Measurements from ENCODE around the gene RHBDD1. TPM values are rescaled to one million over a fixed set of nuclear protein-coding genes. Genes with fewer than 3 reads are reported as not detected.
A peak's percentile ranks its signal among the peaks of the same experiment; 100 is the strongest.

Gene RHBDD1
- total RNA-seq, 1 donor from 2014 or later = 21.9 TPM

DNA sequence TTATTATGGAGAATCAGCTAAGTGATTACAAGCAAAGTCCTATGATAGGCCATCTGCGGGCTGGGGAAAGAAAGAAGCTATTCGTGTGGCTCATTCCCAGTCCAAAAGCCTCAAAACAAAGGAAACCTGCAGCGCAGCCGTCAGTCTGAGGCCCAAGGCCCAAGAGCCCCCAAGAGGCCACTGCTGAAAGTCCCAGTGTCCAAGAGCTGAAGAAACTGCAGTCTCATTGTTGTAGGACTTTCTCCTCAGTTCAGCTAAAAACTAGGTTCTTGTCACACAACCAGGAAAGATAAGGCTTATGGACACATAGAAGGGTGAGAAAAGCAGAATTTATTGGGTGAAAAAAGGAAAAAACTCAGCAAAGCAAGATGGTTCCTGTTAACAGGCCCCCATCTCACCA, 143.2 kb downstream of the RHBDD1 start:
- Mint-ChIP-seq H3K27ac (ENCODE audit: unreplicated experiment) (no peak overlapping the region), H3K27me3 (ENCODE audit: unreplicated experiment) (peaks cover 6% of the 10 kb centered on the region), H3K4me3 (ENCODE audit: unreplicated experiment) (no peak overlapping the region), H3K9me3 (ENCODE audit: unreplicated experiment) (no peaks in the 10 kb centered on the region), H3K36me3 (ENCODE audit: low read depth, unreplicated experiment) (no peaks in the 10 kb centered on the region), H3K4me1 (ENCODE audit: unreplicated experiment) (no peaks in the 10 kb centered on the region)
- TF ChIP-seq, protein P1, sequence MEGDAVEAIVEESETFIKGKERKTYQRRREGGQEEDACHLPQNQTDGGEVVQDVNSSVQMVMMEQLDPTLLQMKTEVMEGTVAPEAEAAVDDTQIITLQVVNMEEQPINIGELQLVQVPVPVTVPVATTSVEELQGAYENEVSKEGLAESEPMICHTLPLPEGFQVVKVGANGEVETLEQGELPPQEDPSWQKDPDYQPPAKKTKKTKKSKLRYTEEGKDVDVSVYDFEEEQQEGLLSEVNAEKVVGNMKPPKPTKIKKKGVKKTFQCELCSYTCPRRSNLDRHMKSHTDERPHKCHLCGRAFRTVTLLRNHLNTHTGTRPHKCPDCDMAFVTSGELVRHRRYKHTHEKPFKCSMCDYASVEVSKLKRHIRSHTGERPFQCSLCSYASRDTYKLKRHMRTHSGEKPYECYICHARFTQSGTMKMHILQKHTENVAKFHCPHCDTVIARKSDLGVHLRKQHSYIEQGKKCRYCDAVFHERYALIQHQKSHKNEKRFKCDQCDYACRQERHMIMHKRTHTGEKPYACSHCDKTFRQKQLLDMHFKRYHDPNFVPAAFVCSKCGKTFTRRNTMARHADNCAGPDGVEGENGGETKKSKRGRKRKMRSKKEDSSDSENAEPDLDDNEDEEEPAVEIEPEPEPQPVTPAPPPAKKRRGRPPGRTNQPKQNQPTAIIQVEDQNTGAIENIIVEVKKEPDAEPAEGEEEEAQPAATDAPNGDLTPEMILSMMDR (IDR thresholded peaks at IDR 0.05; ENCODE audit: unreplicated experiment) = no peak
- no peak for DNase-seq (ENCODE audit: low spot score)

DNA sequence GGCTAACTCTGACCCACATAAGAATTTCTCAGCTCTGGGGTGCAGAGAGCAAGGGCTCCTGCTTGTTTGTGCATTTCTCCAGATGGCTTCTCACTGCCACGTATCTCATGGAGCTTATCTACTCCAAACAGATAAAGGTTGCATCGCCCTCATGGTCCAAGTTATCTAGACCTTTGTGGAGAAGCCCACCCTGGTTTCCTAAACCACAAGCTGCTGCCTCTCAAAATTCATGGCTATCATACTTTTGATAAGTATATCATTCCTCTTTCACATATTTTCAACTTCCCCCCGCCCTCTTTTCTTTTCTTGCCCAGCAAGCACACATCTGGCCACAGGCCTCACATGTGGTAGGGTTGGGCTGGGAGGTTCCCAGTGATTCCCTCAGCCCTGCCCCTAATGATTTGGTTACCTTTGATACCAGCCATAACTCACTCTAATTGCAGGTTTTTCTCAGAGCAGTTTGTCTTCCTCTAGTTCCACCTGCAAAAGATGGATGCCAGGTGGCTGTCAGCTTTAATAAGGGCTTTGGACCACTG, 146.0 kb downstream of the RHBDD1 start:
- no peak overlapping the region for H3K27ac Mint-ChIP-seq (ENCODE audit: unreplicated experiment)

DNA sequence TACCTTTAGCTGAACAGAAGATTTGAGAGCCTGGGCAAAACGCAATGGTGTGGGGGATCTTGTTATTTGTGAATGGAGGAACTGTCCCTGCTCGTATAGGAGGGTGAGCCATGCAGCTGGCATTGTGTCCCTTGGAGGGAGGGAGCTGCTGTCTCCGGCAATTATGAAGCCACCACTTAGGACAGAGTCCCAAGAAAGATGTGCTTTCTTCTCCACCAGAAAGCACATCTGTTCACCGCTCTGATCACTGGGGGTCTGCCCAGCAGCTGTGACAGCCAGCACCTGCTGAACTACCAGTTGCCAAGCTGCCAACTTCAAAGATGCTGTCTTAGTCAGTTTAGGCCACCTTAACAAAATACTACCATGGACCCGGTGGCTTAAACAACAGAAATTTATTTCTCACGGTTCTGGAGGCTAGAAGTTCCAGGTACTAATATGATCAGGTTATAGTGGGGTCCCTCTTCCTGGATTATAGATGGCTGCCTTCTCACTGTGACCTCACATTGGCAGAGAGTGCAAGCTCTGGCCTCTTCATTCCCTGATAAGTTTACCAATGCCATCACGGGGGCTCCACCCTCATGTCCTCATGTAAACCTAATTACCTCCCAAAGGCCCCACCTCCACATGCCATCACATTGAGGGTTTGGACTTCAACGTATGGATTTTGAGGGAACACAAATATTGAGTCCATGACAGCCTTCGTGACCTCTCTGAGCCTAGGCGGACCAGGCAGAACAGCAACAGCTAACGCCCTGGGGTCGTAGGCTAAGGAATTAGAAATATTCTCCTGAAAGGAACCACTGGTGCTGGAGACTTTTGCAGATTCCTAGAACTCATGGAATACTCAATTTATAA, 148.3 kb downstream of the RHBDD1 start:
- TF ChIP-seq, protein P1 (IDR thresholded peaks at IDR 0.05; ENCODE audit: unreplicated experiment) = no peak
- Mint-ChIP-seq H3K9me3 (ENCODE audit: unreplicated experiment) (no peaks in the 10 kb centered on the region), H3K36me3 (ENCODE audit: low read depth, unreplicated experiment) (no peaks in the 10 kb centered on the region), H3K4me3 (ENCODE audit: unreplicated experiment) (no peak overlapping the region), H3K27me3 (ENCODE audit: unreplicated experiment) (peaks cover 4% of the 10 kb centered on the region), H3K4me1 (ENCODE audit: unreplicated experiment) (peaks cover 7% of the 10 kb centered on the region), H3K27ac (ENCODE audit: unreplicated experiment) (no peak overlapping the region)
- DNase-seq (ENCODE audit: low spot score) = no peak

More for the DNA sequence above, 146.0 kb downstream of the RHBDD1 start:
- TF ChIP-seq, protein P1 (IDR thresholded peaks at IDR 0.05; ENCODE audit: unreplicated experiment) = no peak
- no peak overlapping the region for H3K4me3 Mint-ChIP-seq (ENCODE audit: unreplicated experiment)
- no peaks in the 10 kb centered on the region for H3K9me3 Mint-ChIP-seq (ENCODE audit: unreplicated experiment)
- DNase-seq (ENCODE audit: low spot score) = no peak
- H3K4me1 Mint-ChIP-seq (ENCODE audit: unreplicated experiment) = peaks cover 3% of the 10 kb centered on the region
- H3K36me3 Mint-ChIP-seq (ENCODE audit: low read depth, unreplicated experiment) = no peaks in the 10 kb centered on the region
- peaks cover 6% of the 10 kb centered on the region for H3K27me3 Mint-ChIP-seq (ENCODE audit: unreplicated experiment)

DNA sequence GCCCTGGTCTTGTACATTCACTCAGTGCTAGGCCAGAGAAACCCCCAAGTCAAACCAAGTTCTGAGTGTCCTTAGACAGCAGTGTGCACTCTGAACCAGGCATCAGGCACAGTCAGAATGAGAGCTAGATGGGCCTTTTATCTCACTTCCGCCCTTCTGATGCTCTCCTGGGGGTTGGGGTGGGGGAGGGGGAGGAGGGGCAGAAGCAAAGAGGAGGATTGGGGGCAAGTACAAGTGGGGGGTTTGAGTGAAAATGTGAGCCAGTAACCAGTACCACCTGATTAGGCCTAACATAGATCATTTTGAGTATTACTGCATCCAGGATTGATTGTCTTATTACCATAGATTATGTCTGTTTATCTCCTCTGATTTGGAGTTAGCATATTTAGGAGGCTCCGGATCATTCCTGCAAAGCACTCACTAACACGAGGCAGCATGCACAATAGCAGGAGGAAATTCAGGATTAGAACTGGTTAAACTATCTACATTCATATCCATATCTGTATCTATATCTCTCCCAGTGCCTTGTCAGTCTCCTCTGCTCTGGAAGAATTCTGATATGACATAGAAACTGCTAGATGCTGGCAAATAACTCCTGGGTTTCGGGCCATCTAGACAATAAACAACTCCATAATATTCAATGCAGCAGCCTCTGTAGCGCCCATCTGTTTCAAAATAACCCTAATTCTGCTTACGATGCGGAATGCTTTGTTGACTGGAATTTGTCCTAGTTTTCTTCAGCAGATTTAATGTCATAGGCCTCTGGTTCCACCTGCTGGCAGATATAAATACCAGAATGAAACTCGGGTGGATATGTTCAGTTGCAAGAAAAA, 149.1 kb downstream of the RHBDD1 start:
- H3K4me3 Mint-ChIP-seq (ENCODE audit: unreplicated experiment) = no peak overlapping the region
- TF ChIP-seq, protein P1 (IDR thresholded peaks at IDR 0.05; ENCODE audit: unreplicated experiment) = peak; percentile 66
- no peaks in the 10 kb centered on the region for H3K9me3 Mint-ChIP-seq (ENCODE audit: unreplicated experiment)
- H3K27ac Mint-ChIP-seq (ENCODE audit: unreplicated experiment) = no peak overlapping the region
- H3K27me3 Mint-ChIP-seq (ENCODE audit: unreplicated experiment) = peaks cover 6% of the 10 kb centered on the region
- DNase-seq (ENCODE audit: low spot score) = peak; percentile 39
- H3K4me1 Mint-ChIP-seq (ENCODE audit: unreplicated experiment) = peaks cover 7% of the 10 kb centered on the region
- no peaks in the 10 kb centered on the region for H3K36me3 Mint-ChIP-seq (ENCODE audit: low read depth, unreplicated experiment)
